GM23248 (cell line): ENCODE measurements around the gene TOR2A. TPM values are rescaled to one million over a fixed set of nuclear protein-coding genes. Genes with fewer than 3 reads are reported as not detected.
A peak's percentile ranks its signal among the peaks of the same experiment; 100 is the strongest.

ENCODE experiments used
- DNase-seq: peaks from one replicate; pipeline ENCODE4 v3.0.0-alpha.2; 2015
- H2AFZ ChIP-seq: fragments of 200-600 bp; sonication (generic); 2 replicates; pipeline ENCODE4 v1.6.1; 2016; ENCODE audit warnings: antibody characterized with exemption
- H3F3A ChIP-seq: fragments of 200-600 bp; sonication (generic); 2 replicates; pipeline ENCODE4 v1.6.1; 2016; ENCODE audit warnings: mild to moderate bottlenecking, antibody characterized with exemption, mixed run types; ENCODE audit not compliant: insufficient read depth
- H3K27ac ChIP-seq: fragments of 200-600 bp; sonication (generic); 2 replicates; pipeline ENCODE4 v1.5.1; 2016; ENCODE audit warnings: mild to moderate bottlenecking
- H3K27me3 ChIP-seq: fragments of 200-600 bp; sonication (generic); replicated peaks from 2 replicates; pipeline ENCODE4 v1.6.1; 2016; ENCODE audit warnings: mild to moderate bottlenecking; ENCODE audit not compliant: insufficient read depth
- H3K36me3 ChIP-seq: fragments of 200-600 bp; sonication (generic); 2 replicates; pipeline ENCODE4 v1.6.1; 2016; ENCODE audit warnings: low read depth, mild to moderate bottlenecking
- H3K4me1 ChIP-seq: fragments of 200-600 bp; sonication (generic); 2 replicates; pipeline ENCODE4 v1.6.1; 2016; ENCODE audit warnings: mild to moderate bottlenecking; ENCODE audit not compliant: insufficient read depth
- H3K4me2 ChIP-seq: fragments of 200-600 bp; sonication (generic); one replicate; pipeline ENCODE4 v1.6.1; 2016; ENCODE audit warnings: mild to moderate bottlenecking; ENCODE audit not compliant: unreplicated experiment
- H3K4me3 ChIP-seq: fragments of 200-600 bp; sonication (generic); 2 replicates; pipeline ENCODE4 v1.5.1; 2016; ENCODE audit warnings: mild to moderate bottlenecking
- H3K79me2 ChIP-seq: fragments of 200-600 bp; sonication (generic); 2 replicates; pipeline ENCODE4 v1.6.1; 2016; ENCODE audit warnings: mild to moderate bottlenecking; ENCODE audit not compliant: insufficient read depth
- H3K9ac ChIP-seq: fragments of 200-600 bp; sonication (generic); 2 replicates; pipeline ENCODE4 v1.6.1; 2016; ENCODE audit warnings: mild to moderate bottlenecking
- H3K9me2 ChIP-seq: fragments of 200-600 bp; sonication (generic); 2 replicates; pipeline ENCODE4 v1.6.1; 2016; ENCODE audit warnings: mixed run types, mild to moderate bottlenecking, moderate library complexity; ENCODE audit not compliant: insufficient read depth
- H3K9me3 ChIP-seq: fragments of 200-600 bp; sonication (generic); one replicate; pipeline ENCODE4 v1.6.1; 2017; ENCODE audit warnings: low read depth
- H4K20me1 ChIP-seq: fragments of 200-600 bp; sonication (generic); 2 replicates; pipeline ENCODE4 v1.6.0; 2016; ENCODE audit not compliant: insufficient read depth
- EZH2 ChIP-seq: fragments of 200-600 bp; sonication (generic); IDR thresholded peaks from 2 replicates; pipeline ENCODE4 v1.6.1; 2018; ENCODE audit warnings: antibody characterized with exemption, mild to moderate bottlenecking; ENCODE audit not compliant: insufficient read depth, poor library complexity, severe bottlenecking
- EZH2phosphoT487 ChIP-seq: fragments of 200-600 bp; sonication (generic); IDR thresholded peaks from 2 replicates; pipeline ENCODE4 v1.6.1; 2018; ENCODE audit warnings: antibody characterized with exemption, moderate library complexity, mild to moderate bottlenecking, low read depth; ENCODE audit not compliant: insufficient read depth
- WGBS, 2 experiments: methylation state at CpG; one replicate each; pipeline ENCODE4 v1.1.6; 2015 to 2017; ENCODE audit warnings: low lambda C conversion rate in 2 of 2, low coverage in 1 of 2; ENCODE audit errors: missing lambda C conversion rate in 2 of 2; 5-methylcytosine and 5-hydroxymethylcytosine counted together
- in situ Hi-C: fragments of 300-500 bp; cut with MboI; formaldehyde crosslinking; loops from 2 replicates; pipeline ENCODE4 v1.15.0; 2020
- polyA plus RNA-seq: library from polyadenylated mRNA; unstranded; fragments of >200 nt; fragmentation: Nextera tagmentation; extraction: Ambion mirVana; gene quantifications from 2 replicates; pipeline ENCODE4 v1.2.1, GENCODE V29; 2016
- total RNA-seq: library from RNA; depleted of rRNA; stranded (reverse); fragments of >200 nt; shearing (Covaris generic); gene quantifications from 2 replicates; pipeline ENCODE4 v1.2.3, GENCODE V29; 2014

The TOR2A gene
- total and polyA plus RNA-seq, 2 experiments from 2014 or later, result 9.0 to 9.2 TPM

GRCh38 chr9:127697575-127697974 is 37.5 kb downstream of the TOR2A start:
- Histone ChIP-seq H3K36me3 (no peaks in the 10 kb centered on the region), H3K27ac (no peak overlapping the region), H3K4me1 (peaks cover 14% of the 10 kb centered on the region), H2AFZ (no peak overlapping the region), H3K9ac (no peak overlapping the region), H3K9me3 (no peaks in the 10 kb centered on the region), H3K9me2 (no peaks in the 10 kb centered on the region), H3K27me3 (no peaks in the 10 kb centered on the region), H3K4me2 (no peak overlapping the region), H3K4me3 (no peak overlapping the region), H3F3A (peaks cover 16% of the 10 kb centered on the region; the same call in 1 of the 2 replicates), H3K79me2 (no peaks in the 10 kb centered on the region), H4K20me1 (no peaks in the 10 kb centered on the region)
- in situ Hi-C loops, result no loop called here
- DNase-seq, result no peak
- TF ChIP-seq EZH2phosphoT487 (no peak), EZH2 (no peak)
- 50 to 61% methylated on average over 5 of the region's 5 CpGs for WGBS, 2 experiments

GRCh38 chr9:127694890-127695720 is 40.0 kb downstream of the TOR2A start:
- peak overlapping the region; percentile 42 for H3K27ac ChIP-seq
- H3K9me2 ChIP-seq, result no peaks in the 10 kb centered on the region
- H2AFZ ChIP-seq, result no peak overlapping the region
- no peaks in the 10 kb centered on the region for H3K27me3 ChIP-seq
- 0 out of 2 replicates have a peak overlapping the region, but pooled peaks have one; percentile 17 for H3K4me3 ChIP-seq
- no peaks in the 10 kb centered on the region for H4K20me1 ChIP-seq
- peaks cover 14% of the 10 kb centered on the region for H3K4me1 ChIP-seq
- TF ChIP-seq EZH2 (no peak), EZH2phosphoT487 (no peak)
- in situ Hi-C loops, result no loop called here
- DNase-seq, result peak; percentile 62
- H3F3A ChIP-seq, result peaks cover 16% of the 10 kb centered on the region; the same call in 1 of the 2 replicates
- 0 out of 2 replicates have a peak, but pooled peaks cover 4% of the 10 kb centered on the region for H3K36me3 ChIP-seq
- no peaks in the 10 kb centered on the region for H3K79me2 ChIP-seq
- H3K9ac ChIP-seq, result peak overlapping the region; percentile 47
- WGBS, 2 experiments, result 35 to 36% methylated on average over 9 of the region's 9 CpGs
- peak overlapping the region; percentile 59 for H3K4me2 ChIP-seq
- H3K9me3 ChIP-seq, result no peaks in the 10 kb centered on the region

GRCh38 chr9:127693697-127694096 is 41.4 kb downstream of the TOR2A start:
- Histone ChIP-seq H3K4me3 (no peak overlapping the region), H3K9me3 (no peaks in the 10 kb centered on the region), H3K36me3 (0 out of 2 replicates have a peak, but pooled peaks cover 4% of the 10 kb centered on the region), H3K9ac (no peak overlapping the region), H3K27ac (no peak overlapping the region), H3K4me2 (no peak overlapping the region), H3K79me2 (no peaks in the 10 kb centered on the region), H3K9me2 (no peaks in the 10 kb centered on the region), H3K27me3 (no peaks in the 10 kb centered on the region), H4K20me1 (no peaks in the 10 kb centered on the region), H3F3A (peaks cover 16% of the 10 kb centered on the region; the same call in 1 of the 2 replicates), H3K4me1 (peaks cover 14% of the 10 kb centered on the region), H2AFZ (no peak overlapping the region)
- no peak for DNase-seq
- WGBS, 2 experiments, result 83 to 87% methylated on average over 4 of the region's 4 CpGs
- TF ChIP-seq EZH2 (no peak), EZH2phosphoT487 (no peak)
- in situ Hi-C loops, result no loop called here

GRCh38 chr9:127693143-127693542 is 42.0 kb downstream of the TOR2A start:
- in situ Hi-C loops, result no loop called here
- 92 to 93% methylated on average over 10 of the region's 10 CpGs for WGBS, 2 experiments
- Histone ChIP-seq H3K36me3 (0 out of 2 replicates have a peak, but pooled peaks cover 4% of the 10 kb centered on the region), H3K27me3 (no peaks in the 10 kb centered on the region), H3K4me3 (no peak overlapping the region), H3K4me1 (peaks cover 14% of the 10 kb centered on the region), H3K9me2 (no peaks in the 10 kb centered on the region), H4K20me1 (no peaks in the 10 kb centered on the region), H3K79me2 (no peaks in the 10 kb centered on the region), H3K27ac (no peak overlapping the region), H3K9ac (no peak overlapping the region), H3F3A (peaks cover 16% of the 10 kb centered on the region; the same call in 1 of the 2 replicates), H2AFZ (no peak overlapping the region), H3K9me3 (no peaks in the 10 kb centered on the region), H3K4me2 (no peak overlapping the region)
- no peak for TF ChIP-seq EZH2phosphoT487
- no peak for TF ChIP-seq EZH2
- no peak for DNase-seq
